Renal pelvis (tissue), 4 donors: ENCODE results near the gene DCHS1. TPM values are rescaled to one million over a fixed set of nuclear protein-coding genes. Genes with fewer than 3 reads are reported as not detected.

ENCODE experiments used
- DNase-seq: peaks from one replicate; pipeline ENCODE4 v3.0.0-alpha.2; 2013
- polyA plus RNA-seq, 3 donors: library from polyadenylated mRNA; unstranded; fragments of 120-200 nt; gene quantifications; one replicate each; pipeline ENCODE4 v1.2.1, GENCODE V29; 2013; ENCODE audit not compliant: insufficient read length in 3 of 3

The DCHS1 gene
- polyA plus RNA-seq, 3 donors, result 30.7 to 41.7 (median 40.5) TPM

DNA sequence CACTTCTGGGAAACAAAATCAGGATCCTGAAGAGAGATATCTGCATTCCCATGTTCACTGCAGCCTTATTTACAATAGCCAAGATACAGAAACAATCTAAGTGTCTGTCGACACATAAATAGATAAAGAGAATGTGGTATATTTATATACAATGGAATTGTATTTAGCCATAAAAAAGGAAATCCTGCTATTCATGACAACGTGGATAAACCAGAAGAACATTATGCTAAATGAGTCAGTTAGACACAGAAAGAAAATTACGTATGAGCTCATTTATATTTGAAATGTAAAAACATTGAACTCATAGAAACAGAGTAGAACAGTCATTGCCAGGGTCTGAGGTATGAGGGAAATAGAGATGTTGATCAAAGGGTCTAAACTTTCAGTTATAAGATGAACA is 21.4 kb upstream of the DCHS1 start:
- no peak for DNase-seq

DNA sequence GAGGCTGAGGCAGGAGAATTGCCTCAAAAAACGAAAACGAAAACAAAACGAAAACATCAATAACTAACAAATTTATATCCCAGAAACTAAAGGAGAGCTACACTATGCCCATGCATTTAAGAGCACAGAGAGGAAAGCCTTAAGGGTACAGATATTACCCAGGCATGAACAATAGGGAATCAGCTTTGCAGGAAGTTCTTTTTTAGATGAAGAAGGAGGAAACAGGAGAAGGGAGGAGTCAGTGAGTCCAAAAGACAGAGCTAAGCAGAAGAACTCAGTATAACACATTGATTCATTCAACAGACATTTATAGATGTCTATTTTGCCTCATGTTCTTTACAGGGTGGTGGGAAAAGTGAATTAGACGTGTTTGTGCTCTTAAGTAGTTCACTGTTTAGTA is 19.3 kb upstream of the DCHS1 start:
- no peak for DNase-seq

DNA sequence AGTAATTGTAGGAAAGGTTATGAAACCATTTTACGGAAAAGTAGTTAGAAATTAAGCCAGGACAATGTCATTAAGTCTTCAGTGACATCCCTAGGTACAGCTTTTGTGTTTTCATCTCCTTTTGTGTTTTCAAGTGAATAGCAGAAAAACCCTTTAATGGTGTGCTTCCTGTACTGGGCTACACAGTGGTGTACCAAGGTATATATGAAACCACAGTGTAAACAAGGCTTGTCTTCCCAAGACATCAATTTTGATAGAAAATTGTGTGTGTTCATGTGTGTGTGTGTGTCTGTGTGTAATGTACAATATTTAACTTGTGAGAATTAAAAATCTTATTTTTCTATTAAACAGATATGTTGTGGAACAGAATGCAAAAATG is 18.6 kb upstream of the DCHS1 start:
- no peak for DNase-seq

DNA sequence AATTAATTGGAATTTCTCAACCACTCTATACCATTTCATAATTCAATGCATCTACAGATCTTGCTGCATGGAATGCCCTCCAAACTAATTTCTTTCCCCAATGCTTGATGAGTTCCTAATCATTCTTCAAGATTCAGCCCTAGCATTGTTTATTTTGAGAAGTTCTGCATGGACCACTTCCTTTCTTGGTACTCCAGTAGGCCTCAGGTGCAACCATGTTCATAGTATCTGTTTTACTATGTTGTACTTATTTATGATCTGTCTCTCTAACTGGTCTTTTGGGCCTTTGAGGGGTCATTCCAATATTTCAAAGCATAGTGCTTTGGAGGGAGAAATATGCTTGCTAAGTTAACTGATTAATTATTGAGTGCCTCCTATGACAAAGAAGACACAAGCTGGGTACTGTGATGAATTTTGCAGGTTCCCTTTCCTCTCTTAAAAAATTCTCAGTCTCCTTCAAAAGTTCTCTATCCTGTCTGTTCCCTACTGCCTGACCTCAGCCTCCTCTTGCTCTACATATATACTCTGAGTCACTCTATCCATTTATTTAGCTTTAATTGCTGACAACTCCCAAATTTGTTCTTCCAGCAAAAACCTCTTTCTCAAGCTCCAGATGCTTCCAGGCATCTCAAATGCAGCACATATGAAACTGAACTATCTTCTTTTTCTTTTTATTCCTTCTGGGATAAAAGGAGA is 18.1 kb upstream of the DCHS1 start:
- DNase-seq, result no peak

DNA sequence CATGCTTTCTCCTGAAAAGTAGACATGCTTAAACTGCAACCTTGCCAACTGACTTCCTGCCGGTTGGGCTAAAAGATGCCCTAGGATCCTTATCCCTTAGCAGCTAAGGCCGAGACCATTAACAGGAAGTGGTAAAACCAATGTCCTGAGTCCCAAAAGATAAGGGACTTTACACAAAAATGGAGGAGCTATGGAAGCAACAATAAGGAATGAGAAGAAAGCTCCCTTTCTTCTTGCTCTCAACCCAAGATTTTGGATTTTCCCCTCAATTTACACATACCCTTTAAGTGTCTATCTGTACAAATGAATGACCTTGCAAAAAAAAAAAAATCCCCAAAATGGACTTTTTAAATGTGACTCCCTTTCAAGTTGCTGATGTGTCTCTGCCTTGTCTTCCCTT is 16.4 kb upstream of the DCHS1 start:
- DNase-seq, result no peak

DNA sequence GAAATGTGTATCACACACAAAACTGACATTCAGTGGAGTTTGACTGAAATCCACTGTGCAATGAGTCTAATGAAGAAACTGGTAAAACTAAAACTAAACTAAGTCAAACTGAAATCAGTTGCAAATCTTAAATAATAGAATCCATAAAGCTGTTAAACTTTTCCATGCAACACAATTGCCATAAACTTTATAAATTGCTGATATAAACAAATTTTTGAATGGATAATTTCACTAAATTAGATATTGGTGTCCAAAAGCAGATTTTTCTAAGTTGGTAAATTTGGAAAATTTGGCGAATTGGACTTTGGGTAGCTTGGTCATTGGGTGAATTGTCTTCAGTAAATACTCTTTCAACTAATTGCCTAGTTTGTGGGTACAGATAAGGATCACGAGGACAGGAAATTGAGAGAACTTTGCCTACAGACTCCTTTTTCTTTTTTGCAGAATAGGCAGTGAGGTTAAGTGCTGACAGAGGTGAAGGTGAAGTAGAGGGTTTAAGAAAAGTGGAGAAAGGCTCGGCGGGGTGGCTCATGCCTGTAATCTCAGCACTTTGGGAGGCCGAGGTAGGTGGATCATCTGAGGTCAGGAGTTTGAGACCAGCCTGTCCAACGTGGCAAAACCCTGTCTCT is 14.7 kb upstream of the DCHS1 start:
- no peak for DNase-seq

DNA sequence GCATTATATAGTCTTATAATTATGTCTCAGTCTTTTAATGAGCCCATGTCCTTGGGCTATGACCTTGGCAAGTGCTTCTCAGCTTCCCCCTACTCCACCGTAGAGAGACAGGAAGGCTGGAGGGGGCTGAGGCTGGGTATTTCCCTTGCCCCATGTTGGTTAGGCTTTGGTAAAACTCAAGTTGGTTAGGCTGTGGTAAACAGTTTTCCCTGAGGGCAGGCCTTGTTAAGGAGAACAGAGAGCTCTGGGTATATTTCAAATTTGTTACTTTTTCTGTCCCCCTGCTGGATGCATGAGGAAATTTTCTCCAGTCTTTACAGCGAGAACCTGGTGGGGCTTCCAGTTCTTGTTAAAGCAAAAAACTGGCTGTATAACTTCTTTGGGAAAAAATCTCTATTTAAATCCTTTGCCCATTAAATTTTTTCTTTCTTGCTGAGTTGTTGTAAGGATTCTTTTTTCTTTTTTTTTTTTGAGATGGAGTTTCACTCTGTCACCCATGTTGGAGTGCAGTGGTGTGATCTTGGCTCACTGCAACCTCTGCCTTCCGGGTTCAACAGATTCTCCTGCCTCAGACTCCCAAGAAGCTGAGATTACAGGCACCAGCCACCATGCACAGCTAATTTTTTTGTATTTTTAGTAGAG is 12.2 kb upstream of the DCHS1 start:
- DNase-seq, result no peak

DNA sequence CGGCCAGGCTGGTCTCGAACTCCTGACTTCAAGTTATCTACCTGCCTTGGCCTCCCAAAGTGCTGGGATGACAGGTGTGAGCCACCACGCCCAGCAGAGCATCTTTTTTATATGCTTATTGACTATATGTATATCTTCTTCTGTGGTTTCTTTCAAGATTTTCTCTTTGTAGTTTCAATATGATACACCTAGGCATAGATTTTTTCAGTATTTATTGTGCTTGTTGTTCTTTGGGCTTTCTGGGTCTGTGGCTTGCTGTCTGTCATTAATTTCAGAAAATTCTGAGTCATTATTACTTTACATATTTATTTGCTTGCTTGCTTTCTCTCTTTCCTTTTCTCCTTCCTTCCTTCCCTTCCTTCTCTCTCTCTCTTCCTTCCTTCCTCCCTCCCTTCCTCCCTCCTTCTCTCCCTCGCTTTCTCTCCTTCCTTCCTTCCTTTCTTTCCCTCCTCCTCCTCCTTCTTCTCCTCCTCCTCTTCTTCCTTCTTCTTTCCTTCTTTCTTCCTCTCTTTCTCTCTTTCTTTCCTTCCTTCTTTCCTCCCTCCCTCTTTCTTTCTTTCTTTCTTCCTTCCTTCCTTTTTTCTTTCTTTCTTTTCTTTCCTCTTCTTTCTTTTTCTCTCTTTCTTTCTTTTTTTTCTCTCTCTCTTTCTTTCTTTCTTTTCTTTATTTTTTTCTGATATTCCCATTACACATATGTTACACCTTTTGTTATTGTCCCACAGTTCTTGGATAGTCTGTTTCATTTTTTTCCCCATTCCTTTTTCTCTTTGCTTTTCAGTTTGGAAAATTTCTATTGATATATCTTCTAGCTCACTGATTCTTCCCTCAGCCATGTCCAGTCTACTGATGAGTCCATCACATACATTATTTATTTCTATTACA is 10.9 kb upstream of the DCHS1 start:
- DNase-seq, result no peak

DNA sequence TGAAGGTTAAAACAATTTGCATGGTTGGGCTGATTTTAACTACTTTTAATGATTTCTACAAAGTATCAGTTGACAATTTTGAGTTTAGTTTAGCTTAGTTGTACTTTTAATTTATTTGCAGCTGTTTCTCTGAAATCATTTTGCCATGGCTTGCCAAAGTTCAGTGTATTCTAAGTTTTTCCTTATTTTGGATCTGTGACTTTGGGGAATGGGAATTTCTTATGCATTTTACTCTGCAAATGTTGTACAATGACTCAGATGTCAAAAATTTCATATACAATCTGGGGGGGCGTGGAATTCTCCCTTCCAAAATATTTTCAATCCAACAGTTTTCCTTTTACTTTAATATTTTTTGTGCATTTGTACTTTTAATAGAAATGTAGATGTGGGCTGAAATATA is 8.9 kb upstream of the DCHS1 start:
- DNase-seq, result no peak

DNA sequence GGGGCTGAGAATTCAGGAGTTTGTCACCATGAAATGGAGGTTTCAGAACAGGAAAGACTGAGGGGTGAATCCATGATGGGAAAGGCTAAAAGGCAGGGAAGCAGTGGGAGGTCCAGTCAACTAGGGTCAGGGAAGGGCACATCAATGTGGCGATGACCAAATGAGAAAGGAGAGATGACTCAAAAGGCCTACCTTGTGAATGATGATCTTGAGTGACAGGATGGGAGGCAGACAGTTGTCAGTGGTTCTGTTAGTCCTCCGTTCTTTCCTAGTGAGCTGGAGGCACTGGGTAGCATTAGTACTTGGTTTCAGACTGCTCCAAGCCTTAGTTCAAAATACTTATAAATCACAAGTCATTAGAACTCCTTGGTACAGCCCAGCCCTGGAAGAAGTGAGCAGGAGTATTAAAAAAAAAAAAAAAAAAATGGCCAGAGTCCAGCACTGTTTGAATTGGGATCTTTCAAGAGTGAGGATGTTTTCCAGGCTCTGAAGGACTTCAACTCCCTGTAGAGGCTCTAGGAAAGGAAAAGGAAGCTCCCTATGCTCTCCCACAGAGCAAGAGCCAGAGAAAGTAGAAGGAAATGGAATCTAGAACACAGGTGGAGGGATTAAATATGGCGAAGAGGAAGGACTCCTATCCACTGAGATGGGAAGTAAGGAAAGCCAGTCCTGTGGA is 8.3 kb upstream of the DCHS1 start:
- no peak for DNase-seq

DNA sequence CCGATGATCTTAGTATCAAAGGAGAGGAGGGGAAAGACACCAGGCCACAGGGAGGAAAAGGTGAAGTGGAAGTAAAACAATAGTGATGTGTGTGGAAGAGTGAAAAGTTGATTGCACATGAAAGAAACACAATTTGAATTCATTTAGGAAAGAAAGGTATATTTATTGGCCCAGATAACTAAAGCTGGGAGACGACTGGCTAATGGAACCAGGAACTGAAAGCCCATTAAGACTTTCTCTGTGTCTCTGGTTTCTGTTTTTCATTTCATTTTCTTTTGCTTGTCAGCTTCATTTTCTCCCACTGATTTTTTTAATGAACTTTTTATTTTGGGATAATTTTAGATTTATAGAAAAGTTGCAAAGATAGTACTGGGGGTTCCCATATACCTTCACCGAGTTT is 5.1 kb upstream of the DCHS1 start:
- DNase-seq, result no peak

DNA sequence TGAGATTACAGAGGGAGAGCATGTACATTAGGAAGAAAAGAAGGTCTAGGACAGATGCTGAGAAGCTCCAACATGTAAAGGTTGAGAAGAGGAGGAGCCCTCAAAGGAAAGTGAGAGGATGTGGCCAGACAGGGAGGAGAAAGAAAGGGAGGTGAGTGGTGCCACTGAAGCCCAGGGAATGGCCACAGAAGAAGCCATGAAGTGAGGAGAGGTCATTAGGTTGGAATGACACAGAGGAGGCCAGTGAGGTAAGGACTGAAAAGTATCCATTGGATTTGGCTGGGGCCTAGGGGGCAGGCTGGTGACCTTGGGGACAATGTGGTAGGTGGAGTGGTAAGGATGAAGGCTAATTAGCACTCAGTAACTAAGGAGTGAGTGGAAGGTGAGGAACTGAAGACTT is 3.0 kb upstream of the DCHS1 start:
- DNase-seq, result no peak

DNA sequence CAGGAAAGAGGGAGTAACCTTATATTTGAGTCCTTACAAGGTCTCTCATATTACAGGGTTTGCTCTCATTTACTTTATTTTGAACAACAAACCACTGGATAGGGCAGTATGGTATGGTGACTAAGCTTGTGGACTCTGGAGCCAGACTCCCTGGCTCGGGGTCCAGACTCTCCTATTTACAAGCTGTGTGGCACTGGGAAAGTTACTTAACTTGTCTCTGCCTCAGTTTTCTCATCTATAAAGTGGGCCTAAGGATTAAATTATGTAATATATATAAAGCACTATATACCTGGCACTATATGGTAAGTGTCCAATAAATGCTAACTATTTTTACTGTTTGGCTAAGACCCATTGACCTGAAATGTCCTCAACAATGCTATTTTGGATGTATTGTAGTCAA is 1.7 kb upstream of the DCHS1 start:
- no peak for DNase-seq

DNA sequence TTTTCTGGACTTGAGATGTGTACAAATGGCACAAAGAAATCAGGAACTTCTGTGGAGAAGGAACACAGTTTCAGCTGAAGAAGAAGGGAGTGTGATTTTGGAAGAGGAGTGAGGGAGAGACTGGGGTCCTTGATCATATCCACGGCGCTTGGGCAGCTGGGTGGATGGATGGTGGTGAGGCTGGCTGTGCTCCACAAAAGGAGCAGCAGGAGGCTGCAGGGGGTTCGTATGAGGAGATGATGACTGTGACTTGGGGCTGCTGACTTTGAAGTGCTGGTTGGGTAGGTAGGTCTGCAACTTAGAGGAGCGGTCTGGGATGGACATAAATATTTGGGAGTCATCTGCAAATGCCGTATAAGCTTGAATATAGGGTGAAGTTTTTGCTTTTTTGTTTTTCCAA is 1.3 kb upstream of the DCHS1 start:
- no peak for DNase-seq

DNA sequence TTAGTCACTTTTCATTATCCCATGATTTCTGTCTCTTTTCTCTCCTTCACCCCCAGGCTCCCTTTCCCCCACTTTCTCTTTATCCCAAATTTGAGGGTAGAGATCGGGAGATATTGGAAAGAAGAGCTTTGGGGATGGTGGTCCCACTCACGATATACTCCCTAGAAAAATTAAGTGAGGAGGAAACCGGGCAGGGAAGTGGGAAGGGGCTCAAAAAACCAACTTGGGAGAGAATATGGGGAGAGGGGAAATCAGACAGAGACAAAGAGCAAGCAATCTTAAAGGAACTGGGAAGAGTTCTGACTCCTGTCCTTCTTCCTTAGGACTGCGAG is 941 bp upstream of the DCHS1 start:
- no peak for DNase-seq

DNA sequence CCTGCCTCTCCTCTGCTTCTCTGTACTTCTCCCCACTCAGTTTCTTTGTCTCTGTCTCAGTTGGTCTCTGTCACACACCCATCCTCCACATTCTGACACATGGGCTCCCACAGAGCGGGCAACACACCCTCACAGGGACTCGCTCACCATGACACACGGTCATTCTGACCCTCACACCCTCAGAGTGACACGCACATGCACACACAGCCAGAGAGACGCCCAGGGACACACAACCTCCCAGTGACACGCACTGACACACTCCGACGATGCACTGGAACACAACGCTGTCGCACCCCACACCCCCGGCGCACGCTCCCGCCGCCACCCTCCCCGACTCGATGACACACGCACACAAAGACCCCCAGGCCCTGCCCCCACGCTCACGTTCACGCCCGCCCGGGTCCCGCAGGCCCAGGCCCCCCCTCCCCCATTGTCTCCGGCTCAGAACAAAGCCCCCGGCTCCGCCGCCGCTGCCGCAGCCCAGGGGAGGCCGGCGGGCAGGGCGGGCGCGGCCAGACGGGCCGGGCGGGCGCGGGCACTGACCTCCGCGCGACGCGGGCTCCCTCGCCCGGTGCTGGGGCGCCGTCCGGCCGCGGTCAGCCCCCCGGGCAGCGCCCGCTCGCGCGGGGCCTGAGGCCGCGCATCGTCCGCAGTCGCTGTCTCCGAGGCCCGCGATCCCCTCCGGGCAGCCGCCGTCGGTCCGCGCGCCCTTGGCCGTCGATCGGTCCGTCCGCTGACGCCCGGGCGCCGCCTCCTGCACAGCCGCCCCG is 404 bp downstream of the DCHS1 start:
- DNase-seq, result peak; percentile 33

DNA sequence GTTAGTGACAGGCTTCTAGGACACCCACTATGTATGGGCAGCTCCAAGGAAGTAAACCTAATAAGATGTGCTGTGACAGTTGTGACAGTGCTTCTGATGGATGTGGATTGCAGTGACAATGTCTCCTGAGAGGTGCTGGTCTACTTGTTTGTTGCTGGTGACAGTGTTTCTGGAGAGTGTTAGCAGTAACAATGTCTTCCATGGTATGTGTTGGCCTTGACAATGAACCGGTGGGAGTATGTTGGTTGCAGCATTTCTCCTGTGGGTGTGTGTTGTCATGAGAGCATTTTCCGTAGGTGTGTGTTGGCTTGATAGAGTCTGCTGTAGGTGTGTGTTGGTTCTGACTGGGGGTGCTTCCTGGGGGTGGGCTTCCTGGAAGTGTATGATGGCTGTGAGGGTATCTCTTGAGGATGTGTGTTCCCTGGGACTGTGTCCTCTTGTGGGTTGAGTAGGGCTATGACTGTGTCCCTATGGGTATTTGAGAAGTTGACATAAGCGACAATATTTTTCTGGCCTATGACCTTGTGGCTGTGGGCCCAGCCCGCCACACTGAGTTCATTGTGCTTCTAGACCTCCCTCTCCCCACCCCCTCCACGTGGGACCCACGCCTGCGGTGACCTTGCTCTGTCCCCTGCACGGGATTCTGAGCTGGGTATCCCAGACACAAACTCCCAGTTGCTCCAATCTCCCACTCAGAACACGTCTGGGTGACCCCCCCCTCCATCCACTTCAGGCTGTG is 1.2 kb downstream of the DCHS1 start:
- DNase-seq, result no peak

DNA sequence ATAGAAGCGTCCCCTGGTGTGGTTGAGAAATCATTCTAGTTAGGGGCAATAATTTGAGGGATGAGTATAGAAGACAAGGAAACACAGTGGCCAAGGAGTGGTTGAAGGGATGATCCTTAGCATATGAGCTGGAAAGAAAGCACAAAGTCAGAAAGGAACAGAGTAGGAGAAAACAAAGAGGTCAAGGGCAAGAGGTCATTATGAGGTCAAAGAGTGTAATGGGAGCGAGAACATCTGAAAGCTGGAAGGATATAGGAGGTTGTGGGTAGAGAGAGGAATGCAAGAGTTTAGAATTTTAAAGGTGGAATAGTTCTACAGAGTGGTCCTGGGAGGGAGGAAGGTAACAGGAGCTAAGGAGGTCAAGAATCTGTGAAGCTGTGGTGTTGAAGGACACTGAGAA is 2.0 kb downstream of the DCHS1 start:
- DNase-seq, result no peak

DNA sequence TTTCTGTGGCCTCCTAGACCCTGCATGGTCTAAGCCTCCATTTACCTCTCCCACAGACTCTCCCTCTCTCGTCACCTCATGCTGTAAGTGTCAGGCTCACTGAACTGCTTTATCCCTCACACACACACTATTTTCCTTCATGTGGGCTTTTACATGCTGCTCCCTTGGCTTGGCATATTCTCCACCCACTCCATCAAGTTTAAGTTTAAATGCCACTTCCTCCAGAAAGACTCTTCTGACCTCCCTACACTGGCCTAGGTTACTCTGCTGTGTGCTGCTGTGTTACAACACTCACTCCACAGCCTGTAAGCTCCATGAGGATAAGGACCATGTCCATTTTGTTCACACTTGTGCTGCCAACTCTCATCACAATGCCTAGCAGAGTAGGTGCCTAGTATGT is 2.5 kb downstream of the DCHS1 start:
- DNase-seq, result no peak

DNA sequence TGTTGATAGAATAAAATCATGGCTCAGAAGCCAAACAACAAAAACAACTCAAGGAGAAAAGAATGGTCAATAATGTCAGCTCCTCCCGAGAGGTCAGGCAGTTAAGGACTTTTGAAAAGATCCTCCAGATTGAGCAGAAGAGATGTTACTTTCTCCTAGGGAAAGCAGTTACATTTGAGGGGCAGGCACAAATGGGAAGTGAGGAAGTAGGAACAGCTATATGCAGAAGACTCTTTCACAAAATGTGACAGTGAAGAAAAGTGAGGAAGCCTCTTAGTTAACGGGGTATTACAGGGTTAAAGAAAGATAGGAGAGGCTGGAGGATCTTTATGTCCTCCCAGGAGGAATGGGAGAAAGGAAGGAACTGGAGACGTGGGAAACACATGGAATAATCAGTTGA is 3.4 kb downstream of the DCHS1 start:
- no peak for DNase-seq

DNA sequence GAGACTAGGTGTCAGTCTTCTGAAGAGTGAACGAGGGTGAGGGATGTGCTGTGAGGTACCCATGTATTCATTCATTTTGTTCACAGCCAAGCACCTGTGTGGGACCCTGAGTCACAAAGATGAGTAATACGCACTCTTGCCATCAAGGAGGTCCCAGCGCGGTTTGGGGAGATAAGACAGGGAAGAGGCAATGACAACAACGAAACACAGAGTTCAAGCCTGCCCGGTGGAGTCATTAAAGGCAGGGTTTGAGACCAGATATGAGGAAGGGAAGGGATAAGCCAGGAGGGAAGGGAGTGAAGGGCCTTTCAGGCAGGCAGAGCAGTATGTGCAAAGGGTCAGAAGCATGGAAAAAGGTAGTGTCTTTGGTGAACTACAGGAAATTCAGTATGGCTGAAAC is 4.6 kb downstream of the DCHS1 start:
- no peak for DNase-seq
